IMR-90 (cell line): ENCODE results near the gene CYP8B1. TPM values are rescaled to one million over a fixed set of nuclear protein-coding genes. Genes with fewer than 3 reads are reported as not detected.

Experiments used
- ATAC-seq: fragments of 200-7000 bp; cut with Tn5 transposase; 2 replicates; pipeline ENCODE4 v1.9.1; 2020; ENCODE audit warnings: low read depth, mild to moderate bottlenecking, moderate library complexity
- BruUV-seq: library from RNA; stranded (reverse); fragments of 400-500 nt; replicated peaks from 2 replicates; lab custom pipeline; 2021; lab: Mats Ljungman, UMichigan
- CTCF ChIA-PET: fragments of 300-600 bp; formaldehyde crosslinking; extraction: SDS; loops from one replicate; lab custom pipeline; 2021; ENCODE audit warnings: antibody characterized with exemption; lab: Yijun Ruan, JAX
- POLR2A ChIA-PET: fragments of 300-600 bp; sonication (Branson Sonifier 250); formaldehyde crosslinking; loops from one replicate; lab custom pipeline; 2022; ENCODE audit warnings: antibody characterized with exemption; ENCODE audit not compliant: unreplicated experiment; lab: Charles Lee
- DNase-seq: peaks from one replicate; pipeline ENCODE4 v3.0.0; 2013
- H2AFZ ChIP-seq: replicated peaks from 2 replicates; pipeline ENCODE3; 2013; ENCODE audit warnings: low read length, mild to moderate bottlenecking; ENCODE audit not compliant: poor library complexity
- H2AK5ac ChIP-seq: 2 replicates; pipeline ENCODE4 v1.6.1; 2013; ENCODE audit warnings: low read depth, low read length, inconsistent platforms
- H2AK9ac ChIP-seq: replicated peaks from 2 replicates; pipeline ENCODE3; 2013; ENCODE audit warnings: mild to moderate bottlenecking, low read depth, low read length, moderate library complexity; ENCODE audit not compliant: poor library complexity
- H2BK120ac ChIP-seq: 2 replicates; pipeline ENCODE4 v1.6.1; 2013; ENCODE audit warnings: low read depth, low read length, inconsistent platforms
- H2BK15ac ChIP-seq: 3 replicates; pipeline ENCODE4 v1.6.1; 2013; ENCODE audit warnings: low read depth, low read length, inconsistent platforms
- H2BK20ac ChIP-seq: 2 replicates; pipeline ENCODE4 v1.6.1; 2013; ENCODE audit warnings: low read depth, mild to moderate bottlenecking, inconsistent platforms, low read length, moderate library complexity
- H2BK5ac ChIP-seq: 2 replicates; pipeline ENCODE4 v1.6.1; 2013; ENCODE audit warnings: mild to moderate bottlenecking, low read depth, low read length, inconsistent platforms; ENCODE audit not compliant: poor library complexity, severe bottlenecking
- H3K14ac ChIP-seq: replicated peaks from 2 replicates; pipeline ENCODE4 v1.6.1; 2013; ENCODE audit warnings: low read depth, low read length, inconsistent platforms
- H3K18ac ChIP-seq: 2 replicates; pipeline ENCODE4 v1.6.1; 2013; ENCODE audit warnings: low read depth, low read length, control low read depth
- H3K23ac ChIP-seq: 2 replicates; pipeline ENCODE4 v1.6.1; 2013; ENCODE audit warnings: low read depth, low read length, inconsistent platforms
- H3K27ac ChIP-seq: 2 replicates; pipeline ENCODE4 v1.5.1; 2013; ENCODE audit warnings: mild to moderate bottlenecking, control low read depth, low read length; ENCODE audit not compliant: insufficient read depth
- H3K27me3 ChIP-seq: 2 replicates; pipeline ENCODE4 v1.6.1; 2013; ENCODE audit warnings: low read length; ENCODE audit not compliant: control insufficient read depth, insufficient read depth
- H3K36me3 ChIP-seq: 2 replicates; pipeline ENCODE4 v1.6.1; 2013; ENCODE audit warnings: low read length, mixed read lengths; ENCODE audit not compliant: control insufficient read depth, insufficient read depth
- H3K4ac ChIP-seq: 2 replicates; pipeline ENCODE4 v1.6.1; 2013; ENCODE audit warnings: low read depth, low read length, inconsistent platforms
- H3K4me1 ChIP-seq: 2 replicates; pipeline ENCODE4 v1.6.1; 2013; ENCODE audit warnings: low read length, mixed read lengths; ENCODE audit not compliant: control insufficient read depth, insufficient read depth
- H3K4me2 ChIP-seq: 2 replicates; pipeline ENCODE4 v1.6.1; 2013; ENCODE audit warnings: low read depth, mild to moderate bottlenecking, control low read depth, low read length, moderate library complexity
- H3K4me3 ChIP-seq: 2 replicates; pipeline ENCODE4 v1.5.1; 2013; ENCODE audit warnings: low read depth, mild to moderate bottlenecking, control low read depth, low read length, moderate library complexity; ENCODE audit not compliant: insufficient read depth
- H3K56ac ChIP-seq: 2 replicates; pipeline ENCODE4 v1.6.1; 2013; ENCODE audit warnings: low read length, inconsistent platforms; ENCODE audit not compliant: insufficient read depth; ENCODE audit errors: extremely low read depth
- H3K79me1 ChIP-seq, 2 experiments: 2 replicates each; pipeline ENCODE4 v1.6.1; 2013; ENCODE audit warnings: low read length in 2 of 2, inconsistent platforms in 1 of 2, low read depth in 1 of 2
- H3K9ac ChIP-seq: 2 replicates; pipeline ENCODE4 v1.6.1; 2013; ENCODE audit warnings: low read depth, low read length, control low read depth
- H3K9me1 ChIP-seq: 2 replicates; pipeline ENCODE4 v1.6.1; 2013; ENCODE audit warnings: low read length, inconsistent platforms; ENCODE audit not compliant: insufficient read depth
- H3K9me3 ChIP-seq: 2 replicates; pipeline ENCODE4 v1.6.1; 2013; ENCODE audit warnings: low read length; ENCODE audit not compliant: control insufficient read depth, insufficient read depth
- H4K20me1 ChIP-seq: 2 replicates; pipeline ENCODE4 v1.6.1; 2013; ENCODE audit warnings: low read length, inconsistent platforms; ENCODE audit not compliant: insufficient read depth
- H4K5ac ChIP-seq: 2 replicates; pipeline ENCODE4 v1.6.1; 2013; ENCODE audit warnings: mild to moderate bottlenecking, low read depth, low read length, control low read depth
- H4K8ac ChIP-seq, 2 experiments: 2 replicates each; pipeline ENCODE4 v1.6.1; 2013; ENCODE audit warnings: low read depth in 2 of 2, low read length in 2 of 2, control low read depth in 1 of 2, inconsistent platforms in 1 of 2
- H4K91ac ChIP-seq: 2 replicates; pipeline ENCODE4 v1.6.1; 2013; ENCODE audit warnings: low read depth, low read length, inconsistent platforms; ENCODE audit not compliant: insufficient read depth
- ELK1 ChIP-seq: fragments of 150-350 bp; IDR thresholded peaks from 2 replicates; pipeline ENCODE4 v1.6.1; 2016; ENCODE audit warnings: low read depth, mild to moderate bottlenecking, low read length, moderate library complexity, borderline replicate concordance
- POLR2A ChIP-seq: IDR thresholded peaks from 2 replicates; pipeline ENCODE4 v1.6.1; 2012; ENCODE audit warnings: mild to moderate bottlenecking, low read depth, low read length
- RCOR1 ChIP-seq: IDR thresholded peaks from 2 replicates; pipeline ENCODE4 v1.6.1; 2012; ENCODE audit warnings: mild to moderate bottlenecking, low read length, improper control_type of control experiment; ENCODE audit not compliant: insufficient replicate concordance
- RFX5 ChIP-seq: IDR thresholded peaks from 2 replicates; pipeline ENCODE4 v1.8.0; 2012; ENCODE audit warnings: low read depth, mild to moderate bottlenecking, low read length, moderate library complexity
- USF2 ChIP-seq: fragments of 150-350 bp; IDR thresholded peaks from 2 replicates; pipeline ENCODE4 v1.6.1; 2017; ENCODE audit warnings: mild to moderate bottlenecking, antibody characterized with exemption, low read length, low read depth
- WGBS, 2 experiments: methylation state at CpG; one replicate each; pipeline versions ENCODE4 v1.1.5 to v1.1.7; 2013; ENCODE audit warnings: missing lambda C conversion rate in 2 of 2; ENCODE audit not compliant: insufficient read length in 1 of 2; ENCODE audit errors: extremely low coverage in 2 of 2; 5-methylcytosine and 5-hydroxymethylcytosine counted together
- dilution Hi-C: fragments of 300-500 bp; cut with HindIII; formaldehyde crosslinking; loops from one replicate; pipeline ENCODE4 v1.14.3; 2018; ENCODE audit warnings: low sequenced_read_pairs; ENCODE audit not compliant: unreplicated experiment
- in situ Hi-C: fragments of 300-500 bp; cut with MboI; formaldehyde crosslinking; loops from 3 replicates; pipeline ENCODE4 v1.14.3; 2019; ENCODE audit warnings: low sequenced_read_pairs, inconsistent platforms, mixed read lengths
- intact Hi-C: fragments of 100-400 bp; cut with micrococcal nuclease; formaldehyde crosslinking; loops from 2 replicates; pipeline ENCODE4 v1.10.0; 2022
- polyA plus RNA-seq, 3 experiments: library from polyadenylated mRNA; depleted of rRNA; stranded (reverse); fragments of >200 nt; gene quantifications; 2 replicates each; pipeline ENCODE4 v1.2.3, GENCODE V29; 2012; ENCODE audit warnings: low replicate concordance in 1 of 3
- total RNA-seq: library from RNA; depleted of rRNA; stranded (reverse); fragments of >200 nt; gene quantifications from 2 replicates; pipeline ENCODE4 v1.2.3, GENCODE V29; 2012

The CYP8B1 gene
- total and polyA plus RNA-seq, 2 of the 4 experiments (the other 2 are of a cell fraction), result not detected

DNA sequence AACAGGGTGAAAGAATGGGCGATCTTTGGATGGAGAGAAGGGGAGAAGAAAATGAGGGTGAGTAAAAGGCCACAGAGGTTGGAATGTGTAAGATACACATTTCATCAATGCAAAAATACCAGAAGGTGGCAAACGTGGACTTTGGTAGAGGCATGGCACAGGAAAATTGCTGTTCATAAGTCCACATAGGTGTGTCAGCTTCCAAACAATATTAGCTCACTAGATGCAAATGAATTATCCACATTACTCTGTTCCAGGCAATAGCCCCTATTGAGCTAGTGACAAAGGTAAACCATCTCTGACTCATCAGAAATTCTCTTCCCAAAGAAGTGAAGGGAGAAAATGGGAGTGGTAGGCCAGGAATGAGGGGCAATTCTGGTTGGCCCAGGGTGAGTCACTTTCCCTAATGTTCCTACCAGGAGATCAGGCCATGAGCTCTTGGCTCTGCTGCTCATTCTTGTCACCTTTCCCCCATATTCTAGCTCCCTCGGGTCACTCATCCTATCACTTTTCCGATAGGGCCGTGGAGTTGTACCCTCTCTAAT is 46.5 kb downstream of the CYP8B1 start:
- no peaks in the 10 kb centered on the region for H3K9me1 ChIP-seq
- H3K18ac ChIP-seq, result no peak overlapping the region
- H4K5ac ChIP-seq, result no peak overlapping the region
- BruUV-seq, result no TSS peak
- WGBS, 2 experiments, result no CpG with 5 or more reads among the region's 5 CpGs
- no peak for ATAC-seq
- dilution Hi-C loops (no loop called here), intact Hi-C loops (no loop called here), in situ Hi-C loops (no loop called here)
- H3K4ac ChIP-seq, result no peak overlapping the region
- H4K8ac ChIP-seq, result no peak overlapping the region
- no peak overlapping the region for H3K56ac ChIP-seq
- H3K79me1 ChIP-seq, result no peaks in the 10 kb centered on the region
- no peak overlapping the region for H3K14ac ChIP-seq
- no peak overlapping the region for H2BK5ac ChIP-seq
- DNase-seq, result no peak
- no peak overlapping the region for H3K27ac ChIP-seq
- H4K91ac ChIP-seq, result no peak overlapping the region
- H2BK120ac ChIP-seq, result no peak overlapping the region
- H3K36me3 ChIP-seq, result no peaks in the 10 kb centered on the region
- no peak overlapping the region for H2AFZ ChIP-seq
- H4K20me1 ChIP-seq, result no peaks in the 10 kb centered on the region
- H2BK20ac ChIP-seq, result no peak overlapping the region
- no peaks in the 10 kb centered on the region for H3K9me3 ChIP-seq
- H3K4me3 ChIP-seq, result no peak overlapping the region
- TF ChIP-seq POLR2A, result no peak
- no peak for TF ChIP-seq RCOR1
- no peak for TF ChIP-seq RFX5
- TF ChIP-seq ELK1, result no peak
- no peak for TF ChIP-seq USF2
- no peak overlapping the region for H2AK5ac ChIP-seq
- H3K4me1 ChIP-seq, result no peaks in the 10 kb centered on the region
- H3K4me2 ChIP-seq, result no peak overlapping the region
- H3K23ac ChIP-seq, result no peak overlapping the region
- no peak overlapping the region for H2AK9ac ChIP-seq
- no peak overlapping the region for H3K9ac ChIP-seq
- ChIA-PET CTCF (no interaction called here), POLR2A (no interaction called here)
- H3K27me3 ChIP-seq, result peaks cover 12% of the 10 kb centered on the region
- no peak overlapping the region for H2BK15ac ChIP-seq
